Esophagus squamous epithelium (tissue), 4 donors: Measurements from ENCODE around the gene BTG3.
A peak's percentile ranks its signal among the peaks of the same experiment; 100 is the strongest.

Source experiments
- POLR2A ChIP-seq, 4 donors: fragments of 450-650 bp; IDR thresholded peaks; one replicate each; pipeline ENCODE4 v1.6.1; 2017; ENCODE audit warnings: antibody characterized with exemption in 4 of 4, mild to moderate bottlenecking in 4 of 4, moderate library complexity in 3 of 4
- TF ChIP-seq, protein P1 (sequence below), 6 experiments: fragments of 450-650 bp in 4 of 6; fragments of 200-600 bp in 2 of 6; sonication (generic) in 2 of 6; IDR thresholded peaks; one replicate each; pipeline ENCODE4 v1.5.1; 2016 to 2019; ENCODE audit warnings: antibody characterized with exemption in 6 of 6, mild to moderate bottlenecking in 4 of 6, moderate library complexity in 4 of 6

DNA sequence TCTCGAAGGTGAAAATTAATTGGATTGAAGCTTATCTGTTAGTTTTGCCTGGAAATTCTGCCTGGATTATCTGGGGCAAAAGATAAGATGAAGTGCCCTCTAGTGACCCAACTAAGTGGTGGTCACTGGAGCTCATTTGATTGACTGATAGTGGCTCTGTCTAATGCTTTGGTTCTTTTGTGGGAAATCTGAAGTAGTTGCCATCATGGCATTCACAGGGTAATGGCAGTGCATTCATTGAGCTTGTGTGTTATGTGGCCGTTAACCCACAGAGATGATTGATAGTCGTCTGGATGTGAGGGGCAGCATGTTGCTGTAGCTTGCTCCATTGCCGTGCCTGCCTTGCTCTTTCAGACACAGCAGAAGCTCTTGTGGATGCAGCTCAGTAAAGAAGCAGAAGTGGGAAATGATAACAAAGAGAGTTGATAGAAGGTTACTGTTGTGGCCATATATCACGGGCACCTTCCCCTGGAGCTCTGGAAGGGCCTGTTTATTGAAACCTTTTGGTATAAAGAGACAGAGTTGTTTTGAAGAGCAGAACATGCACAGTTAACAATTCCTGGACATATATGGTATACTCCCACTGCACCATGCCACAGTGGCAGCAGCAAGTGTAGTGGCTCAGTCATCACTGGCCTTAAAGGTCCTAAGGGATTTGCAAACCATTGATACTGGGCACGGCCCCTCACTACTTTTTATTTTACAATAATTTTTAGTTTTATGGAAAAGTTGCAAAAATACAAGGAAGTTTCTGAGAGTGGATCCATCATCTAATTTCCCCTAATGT lies 57.8 kb downstream of the BTG3 start:
- TF ChIP-seq, protein P1, sequence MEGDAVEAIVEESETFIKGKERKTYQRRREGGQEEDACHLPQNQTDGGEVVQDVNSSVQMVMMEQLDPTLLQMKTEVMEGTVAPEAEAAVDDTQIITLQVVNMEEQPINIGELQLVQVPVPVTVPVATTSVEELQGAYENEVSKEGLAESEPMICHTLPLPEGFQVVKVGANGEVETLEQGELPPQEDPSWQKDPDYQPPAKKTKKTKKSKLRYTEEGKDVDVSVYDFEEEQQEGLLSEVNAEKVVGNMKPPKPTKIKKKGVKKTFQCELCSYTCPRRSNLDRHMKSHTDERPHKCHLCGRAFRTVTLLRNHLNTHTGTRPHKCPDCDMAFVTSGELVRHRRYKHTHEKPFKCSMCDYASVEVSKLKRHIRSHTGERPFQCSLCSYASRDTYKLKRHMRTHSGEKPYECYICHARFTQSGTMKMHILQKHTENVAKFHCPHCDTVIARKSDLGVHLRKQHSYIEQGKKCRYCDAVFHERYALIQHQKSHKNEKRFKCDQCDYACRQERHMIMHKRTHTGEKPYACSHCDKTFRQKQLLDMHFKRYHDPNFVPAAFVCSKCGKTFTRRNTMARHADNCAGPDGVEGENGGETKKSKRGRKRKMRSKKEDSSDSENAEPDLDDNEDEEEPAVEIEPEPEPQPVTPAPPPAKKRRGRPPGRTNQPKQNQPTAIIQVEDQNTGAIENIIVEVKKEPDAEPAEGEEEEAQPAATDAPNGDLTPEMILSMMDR (IDR thresholded peaks at IDR 0.05) = peak in 3 of 6 experiments; percentile 8 to 34 (median 11)
- TF ChIP-seq POLR2A (IDR thresholded peaks at IDR 0.05) = no peak
